Activated effector memory CD4-positive, alpha-beta T cell treated with Interleukin-2 at 50 U/mL for 16 hours (primary cell): ENCODE data around the gene CACNB4.
"Not testable (repeated sequence)": the region's sequence is repeated elsewhere in the genome, so short reads cannot be mapped to it uniquely, and the experiment has no call there.

Experiments used
- DNase-seq: peaks from one replicate; pipeline ENCODE4 v3.0.0-alpha.2; 2020

CACNB4 gene

DNA sequence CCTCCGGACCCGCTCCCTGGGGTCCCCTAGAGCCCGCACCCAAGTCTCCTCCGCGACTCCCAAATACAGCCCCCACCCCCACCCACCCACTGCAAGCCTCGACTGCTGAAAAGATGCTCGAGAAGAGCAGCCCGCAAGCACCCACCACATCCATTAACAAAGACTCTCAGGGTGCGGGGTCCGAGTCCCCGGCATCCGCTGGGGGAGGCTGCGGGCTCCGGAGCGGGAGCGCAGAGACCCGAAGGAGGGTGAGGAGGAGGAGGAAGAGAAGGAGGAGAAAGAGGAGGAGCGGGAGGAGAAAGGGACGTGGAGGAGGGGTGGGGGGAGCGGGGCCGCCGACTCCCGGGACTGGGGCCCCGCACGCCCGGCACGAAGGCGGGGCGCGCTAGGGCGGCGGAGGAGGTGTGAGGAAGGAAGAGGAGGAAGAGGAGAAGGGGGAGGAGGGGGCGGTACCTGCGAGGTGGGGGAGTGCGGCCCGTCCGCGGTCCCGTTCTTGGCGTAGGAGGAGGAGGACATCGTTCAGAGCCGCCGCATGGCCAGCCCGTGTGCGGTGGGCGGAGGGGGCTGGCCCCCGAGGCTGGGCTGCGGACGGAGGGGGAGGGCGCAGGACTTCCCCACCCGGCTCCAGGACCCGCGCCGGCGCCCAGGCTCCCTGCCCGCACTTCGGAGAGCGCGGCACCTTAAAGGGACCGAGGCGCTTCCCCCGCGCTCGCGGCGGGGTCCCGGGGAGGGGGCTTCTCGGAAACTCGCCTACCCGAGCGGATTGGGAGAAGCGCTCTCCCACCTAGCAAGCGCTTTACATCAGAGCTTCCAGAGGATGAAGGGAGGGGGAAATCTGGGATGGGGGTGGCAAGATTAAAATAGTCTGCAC, at the start of gene CACNB4:
Gene CACNB4 (minus strand): TSS at position 549 of the 871 bp plus-strand sequence.
- DNase-seq, result no peak

- no peak for DNase-seq
These were observed 35.8 kb upstream of the CACNB4 start for GRCh38 chr2:152134488-152135280.

DNA sequence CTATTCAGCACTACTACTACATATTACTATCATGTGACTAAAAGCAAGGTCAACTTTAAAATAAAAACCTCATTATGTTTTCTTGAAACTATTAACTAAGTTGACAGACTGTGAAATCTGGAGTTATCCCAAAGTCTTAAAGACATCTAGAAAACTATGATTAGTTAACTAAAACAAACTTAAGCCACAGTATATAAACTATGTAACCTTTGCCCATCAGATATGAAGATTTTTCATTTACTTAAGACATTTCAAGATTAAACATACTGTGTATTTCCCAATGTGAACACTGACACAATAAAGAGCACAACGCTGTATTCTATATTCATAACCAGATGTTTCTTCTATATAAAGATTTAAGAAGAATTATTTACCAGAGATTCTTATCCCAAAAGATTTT, 33.5 kb upstream of the CACNB4 start:
- DNase-seq, result no peak

DNA sequence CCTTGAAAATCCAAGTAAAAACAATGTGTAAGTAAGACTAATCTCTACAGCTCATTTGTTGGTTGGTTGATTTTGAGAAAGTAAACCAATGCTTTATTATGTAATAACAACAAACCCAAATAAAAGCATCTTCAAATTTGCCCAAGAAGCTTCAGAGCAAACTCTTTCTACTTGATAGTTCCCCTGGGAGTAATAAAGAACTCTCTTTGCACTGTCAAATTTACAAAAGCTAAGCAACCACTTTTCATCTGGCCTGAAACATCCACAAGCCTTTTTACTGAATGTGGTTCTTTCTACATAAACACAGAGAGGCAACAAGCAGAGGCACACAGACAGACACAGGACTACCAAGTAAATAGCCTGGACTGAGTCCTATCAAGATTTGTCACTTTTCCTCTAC, 28.8 kb upstream of the CACNB4 start:
- DNase-seq, result no peak

- no peak for DNase-seq
These were observed 27.8 kb upstream of the CACNB4 start for GRCh38 chr2:152126664-152127063.

GRCh38 chr2:152122161-152122560, 23.3 kb upstream of the CACNB4 start:
- no peak for DNase-seq

GRCh38 chr2:152120430-152120829, 21.6 kb upstream of the CACNB4 start:
- no peak for DNase-seq

- DNase-seq, result no peak
These were observed 17.1 kb upstream of the CACNB4 start for GRCh38 chr2:152115952-152116351.

GRCh38 chr2:152114366-152114765, 15.5 kb upstream of the CACNB4 start:
- no peak for DNase-seq

DNA sequence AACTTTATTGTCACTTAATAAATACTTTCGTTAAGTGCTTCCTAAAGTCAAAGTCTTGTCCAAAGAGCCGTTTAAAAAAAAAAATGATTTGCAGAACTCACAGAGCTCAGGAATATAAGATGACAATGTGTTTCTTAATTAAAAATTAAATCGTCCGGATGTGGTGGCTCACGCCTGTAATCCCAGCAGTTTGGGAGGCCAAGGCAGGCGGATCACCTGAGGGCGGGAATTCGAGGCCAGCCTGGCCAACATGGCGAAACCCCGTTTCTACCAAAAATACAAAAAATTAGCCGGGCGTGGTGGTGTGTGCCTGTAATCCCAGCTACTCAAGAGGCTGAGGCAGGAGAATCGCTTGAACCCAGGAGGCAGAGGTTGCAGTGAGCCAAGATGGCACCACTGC, 8.3 kb upstream of the CACNB4 start:
- not testable (repeated sequence) for DNase-seq

DNA sequence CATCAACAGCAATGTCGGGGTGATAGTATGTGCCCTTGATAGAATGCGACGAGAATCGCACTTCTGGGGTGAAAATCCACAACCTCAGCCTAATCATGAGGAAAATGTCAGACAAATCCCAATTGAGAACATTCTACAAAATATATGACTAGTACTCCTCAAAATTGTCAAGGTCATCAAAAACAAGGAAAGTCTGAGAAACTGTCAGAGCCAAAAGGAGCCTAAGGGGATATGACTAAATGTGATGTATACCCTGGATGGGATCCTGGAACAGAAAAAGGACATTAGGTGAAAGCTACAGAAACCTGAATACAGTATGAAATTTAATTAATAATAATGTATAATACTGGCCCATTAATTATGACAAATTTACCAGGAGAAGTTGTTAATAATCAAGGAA, 7.6 kb upstream of the CACNB4 start:
- DNase-seq, result no peak

DNA sequence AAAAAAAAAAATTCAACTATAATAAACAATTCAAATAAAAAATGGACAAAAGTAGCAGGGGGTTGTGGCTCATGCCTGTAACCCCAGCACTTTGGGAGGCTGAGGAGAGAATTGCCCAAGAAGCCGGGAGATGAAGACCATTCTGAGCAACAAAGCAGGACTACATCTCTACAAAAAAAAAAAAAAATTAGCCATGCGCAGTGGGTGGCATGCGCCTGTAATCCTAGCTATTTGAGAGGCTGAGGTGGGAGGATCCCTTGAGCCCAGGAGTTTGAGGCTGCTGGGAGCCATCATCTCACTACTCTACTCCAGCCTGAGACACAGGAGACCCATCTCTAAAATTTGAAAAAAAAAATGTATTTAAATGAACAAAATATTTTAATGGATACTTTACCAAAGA, 4.4 kb upstream of the CACNB4 start:
- DNase-seq, result no peak

DNA sequence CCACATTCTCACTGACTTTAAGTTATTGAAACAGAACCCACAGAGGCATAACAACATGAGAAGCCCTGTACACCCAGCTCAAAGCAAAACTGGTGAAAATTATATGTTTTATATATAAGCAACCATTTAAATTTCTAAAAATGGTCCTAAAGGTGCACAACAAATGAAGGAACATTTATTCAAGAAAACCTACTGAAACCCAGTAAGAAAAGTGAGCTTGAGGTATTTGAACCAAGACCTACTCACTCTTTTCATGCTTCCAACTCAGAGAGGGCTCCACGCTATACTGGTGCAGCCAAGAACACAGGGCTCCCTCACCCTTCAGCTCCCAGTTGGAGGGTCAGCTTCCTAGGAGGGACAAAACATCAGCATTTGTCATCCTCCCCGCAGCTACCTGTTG, 2.1 kb upstream of the CACNB4 start:
- DNase-seq, result no peak

- no peak for DNase-seq
These were observed 665 bp upstream of the CACNB4 start for GRCh38 chr2:152099367-152100050.

GRCh38 chr2:152097801-152098495, 896 bp downstream of the CACNB4 start:
- DNase-seq, result no peak

- DNase-seq, result no peak
These were observed 1.5 kb downstream of the CACNB4 start for GRCh38 chr2:152097290-152097800.

DNA sequence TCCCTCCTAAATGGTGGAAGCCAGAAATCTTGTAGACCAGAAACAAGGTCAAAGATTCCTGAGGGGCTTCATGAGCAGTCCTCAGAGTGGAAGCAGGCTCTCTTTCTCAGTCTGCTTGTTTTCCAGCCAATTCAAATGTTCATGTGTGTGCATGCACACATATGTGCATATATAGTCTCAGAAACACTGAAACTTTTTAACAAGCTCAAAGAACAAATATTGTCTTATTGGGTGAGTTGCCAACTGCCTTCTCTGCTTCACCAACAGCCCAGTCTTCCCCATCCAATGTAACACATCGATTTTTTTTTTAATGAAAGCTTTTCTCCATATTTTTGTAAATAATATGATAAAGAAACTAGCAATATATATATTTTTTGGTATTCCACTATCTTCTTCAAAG, 3.7 kb downstream of the CACNB4 start:
- no peak for DNase-seq

- DNase-seq, result no peak
These were observed 4.8 kb downstream of the CACNB4 start for GRCh38 chr2:152094014-152094413.

DNA sequence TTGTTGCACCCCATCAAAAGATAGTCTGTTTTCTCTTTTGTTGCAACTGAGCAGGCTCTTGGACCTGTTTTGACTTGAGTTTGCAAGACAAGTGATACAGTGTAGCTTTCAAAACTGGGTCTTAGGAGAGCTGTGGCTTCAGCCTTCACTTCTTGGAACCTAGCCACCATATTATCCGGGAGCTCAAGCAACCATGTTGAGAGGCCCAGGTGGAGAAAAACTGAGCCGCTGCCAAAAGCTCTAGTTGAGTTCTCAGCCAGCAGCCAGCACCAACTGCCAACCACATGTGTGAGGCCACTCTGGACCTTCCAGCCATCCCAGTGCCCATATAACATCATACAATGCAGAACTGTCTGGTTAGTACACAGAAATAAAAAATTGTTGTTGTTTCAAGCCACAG, 5.4 kb downstream of the CACNB4 start:
- no peak for DNase-seq

DNA sequence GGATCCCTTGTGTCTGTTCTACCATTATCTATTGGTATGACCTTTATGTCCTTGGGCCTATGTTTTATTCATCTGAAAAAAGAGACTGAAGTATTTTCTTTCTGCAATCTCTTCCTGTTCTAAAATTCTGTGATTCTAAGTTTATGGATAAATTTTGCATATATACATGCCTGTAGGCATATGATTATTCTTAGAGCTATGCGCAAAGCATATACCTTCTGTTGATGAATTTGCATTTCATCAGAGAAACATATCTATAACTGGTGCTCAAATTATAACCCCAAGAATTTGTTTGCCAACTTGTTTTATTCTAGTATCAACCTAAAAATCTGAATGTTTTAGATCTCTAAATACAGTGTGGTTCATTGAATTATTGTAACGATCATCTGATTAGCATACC, 6.7 kb downstream of the CACNB4 start:
- no peak for DNase-seq

DNA sequence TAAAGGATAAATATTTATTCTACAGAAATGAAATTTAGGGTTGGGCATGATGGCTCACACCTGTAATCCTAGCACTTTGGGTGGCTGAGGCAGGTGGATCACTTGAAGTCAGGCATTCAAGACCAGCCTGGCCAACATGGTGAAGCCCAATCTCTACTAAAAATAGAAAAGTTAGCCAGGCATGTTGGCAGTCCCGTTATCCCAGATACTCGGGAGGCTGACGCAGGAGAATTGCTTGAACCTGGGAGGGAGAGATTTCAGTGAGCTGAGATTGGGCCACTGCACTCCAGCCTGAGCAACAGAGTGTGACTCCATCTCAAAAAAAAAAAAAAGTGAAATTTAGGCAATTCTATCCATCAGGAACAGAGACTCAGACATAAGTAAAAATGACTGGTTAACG, 8.1 kb downstream of the CACNB4 start:
- not testable (repeated sequence) for DNase-seq

DNA sequence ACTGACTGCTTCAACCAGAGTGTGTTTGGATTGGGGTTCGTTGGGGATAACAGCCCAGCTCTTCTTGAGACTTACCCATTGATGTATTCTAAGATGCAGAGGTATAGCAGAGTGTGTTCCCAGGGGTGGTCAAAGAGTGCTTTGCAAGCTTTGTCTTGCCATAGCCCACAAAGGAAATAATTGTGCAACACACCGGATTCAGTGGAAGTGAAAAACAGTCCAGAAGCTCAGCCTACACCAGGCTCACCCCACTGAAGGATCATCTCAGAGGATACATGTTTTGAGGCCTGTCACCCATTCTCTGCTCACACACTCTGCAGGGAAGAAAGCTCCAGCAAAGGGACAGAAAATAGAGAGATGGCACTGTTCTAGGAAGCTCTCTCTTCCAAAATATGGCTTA, 9.6 kb downstream of the CACNB4 start:
- no peak for DNase-seq

- DNase-seq, result no peak
These were observed 10.8 kb downstream of the CACNB4 start for GRCh38 chr2:152088006-152088405.
